Neural progenitor cell (in vitro differentiated cells): ENCODE data around the gene SLC38A9.

Source experiments
- EZH2 ChIP-seq: fragments of 200-600 bp; sonication (generic); IDR thresholded peaks from 2 replicates; pipeline ENCODE4 v1.6.1; 2017; ENCODE audit warnings: antibody characterized with exemption, mild to moderate bottlenecking, moderate library complexity
- EZH2phosphoT487 ChIP-seq: fragments of 200-600 bp; sonication (generic); IDR thresholded peaks from 2 replicates; pipeline ENCODE4 v1.6.1; 2017; ENCODE audit warnings: antibody characterized with exemption
- TF ChIP-seq, protein P1 (sequence below): fragments of 200-600 bp; sonication (generic); IDR thresholded peaks from 2 replicates; pipeline ENCODE4 v1.5.1; 2017; ENCODE audit warnings: antibody characterized with exemption, mild to moderate bottlenecking

DNA sequence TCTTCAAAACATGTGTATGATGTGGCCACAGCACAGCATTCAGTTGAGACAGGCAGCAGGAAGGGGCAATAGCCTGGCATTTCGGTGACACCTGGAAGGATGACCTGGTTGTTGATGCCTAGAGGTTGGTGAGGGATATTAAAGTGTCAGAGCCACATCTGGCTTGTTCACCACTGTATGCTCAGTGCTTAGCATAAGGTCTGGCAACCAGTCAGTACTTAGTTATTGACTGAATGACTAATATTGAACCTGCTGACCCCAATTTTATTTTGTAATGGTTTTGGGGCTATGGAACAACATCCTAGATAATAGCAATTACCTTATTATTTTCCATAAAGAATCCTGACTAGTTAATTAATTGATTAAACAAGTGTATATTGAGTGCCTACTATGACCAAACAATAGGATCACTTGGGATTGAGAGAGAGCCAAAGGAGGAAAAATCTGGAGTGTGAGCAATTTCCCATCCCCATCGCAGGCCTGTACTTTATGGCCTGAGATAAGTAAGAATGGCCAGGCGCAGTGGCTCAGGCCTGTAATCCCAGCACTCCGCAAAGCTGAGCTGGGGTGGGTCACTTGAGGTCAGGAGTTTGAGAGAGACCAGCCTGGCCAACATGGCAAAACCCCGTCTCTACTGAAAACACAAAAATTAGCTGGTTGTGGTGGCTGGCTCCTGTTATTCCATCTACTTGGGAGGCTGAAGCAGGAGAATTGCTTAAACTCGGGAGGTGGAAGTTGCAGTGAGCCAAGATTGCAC is 91.9 kb downstream of the SLC38A9 start:
- TF ChIP-seq, protein P1, sequence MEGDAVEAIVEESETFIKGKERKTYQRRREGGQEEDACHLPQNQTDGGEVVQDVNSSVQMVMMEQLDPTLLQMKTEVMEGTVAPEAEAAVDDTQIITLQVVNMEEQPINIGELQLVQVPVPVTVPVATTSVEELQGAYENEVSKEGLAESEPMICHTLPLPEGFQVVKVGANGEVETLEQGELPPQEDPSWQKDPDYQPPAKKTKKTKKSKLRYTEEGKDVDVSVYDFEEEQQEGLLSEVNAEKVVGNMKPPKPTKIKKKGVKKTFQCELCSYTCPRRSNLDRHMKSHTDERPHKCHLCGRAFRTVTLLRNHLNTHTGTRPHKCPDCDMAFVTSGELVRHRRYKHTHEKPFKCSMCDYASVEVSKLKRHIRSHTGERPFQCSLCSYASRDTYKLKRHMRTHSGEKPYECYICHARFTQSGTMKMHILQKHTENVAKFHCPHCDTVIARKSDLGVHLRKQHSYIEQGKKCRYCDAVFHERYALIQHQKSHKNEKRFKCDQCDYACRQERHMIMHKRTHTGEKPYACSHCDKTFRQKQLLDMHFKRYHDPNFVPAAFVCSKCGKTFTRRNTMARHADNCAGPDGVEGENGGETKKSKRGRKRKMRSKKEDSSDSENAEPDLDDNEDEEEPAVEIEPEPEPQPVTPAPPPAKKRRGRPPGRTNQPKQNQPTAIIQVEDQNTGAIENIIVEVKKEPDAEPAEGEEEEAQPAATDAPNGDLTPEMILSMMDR = no peak
- TF ChIP-seq EZH2 (no peak), EZH2phosphoT487 (no peak)
